Aorta (tissue), 5 donors: ENCODE results near the gene HTR4. TPM values are rescaled to one million over a fixed set of nuclear protein-coding genes. Genes with fewer than 3 reads are reported as not detected.

Source experiments
- ATAC-seq: fragments of 200-7000 bp; cut with Tn5 transposase; one replicate; pipeline ENCODE4 v1.9.1; 2022; ENCODE audit warnings: moderate library complexity; ENCODE audit not compliant: low FRiP score
- DNase-seq, 2 donors: peaks; one replicate each; pipeline ENCODE4 v3.0.0-alpha.2; 2020
- H3K27ac ChIP-seq, 2 donors: one replicate each; pipeline ENCODE4 v1.5.1; 2013; ENCODE audit warnings: low read length in 2 of 2, mild to moderate bottlenecking in 2 of 2, moderate library complexity in 2 of 2, control low read depth in 1 of 2, inconsistent platforms in 1 of 2, low read depth in 1 of 2
- H3K27me3 ChIP-seq, 2 donors: one replicate each; pipeline ENCODE4 v1.6.1; 2013; ENCODE audit warnings: control low read depth in 1 of 2, low read length in 1 of 2, mild to moderate bottlenecking in 1 of 2, moderate library complexity in 1 of 2; ENCODE audit not compliant: insufficient read depth in 2 of 2, control insufficient read depth in 1 of 2
- H3K36me3 ChIP-seq, 2 donors: one replicate each; pipeline ENCODE4 v1.6.1; 2013; ENCODE audit warnings: control low read depth in 1 of 2, low read length in 1 of 2, mild to moderate bottlenecking in 1 of 2; ENCODE audit not compliant: insufficient read depth in 2 of 2, control insufficient read depth in 1 of 2
- H3K4me1 ChIP-seq, 2 donors: one replicate each; pipeline ENCODE4 v1.6.1; 2013; ENCODE audit warnings: low read length in 2 of 2, control low read depth in 1 of 2, mild to moderate bottlenecking in 1 of 2, moderate library complexity in 1 of 2; ENCODE audit not compliant: insufficient read depth in 2 of 2, control insufficient read depth in 1 of 2
- H3K4me3 ChIP-seq, 2 donors: one replicate each; pipeline ENCODE4 v1.5.1; 2013; ENCODE audit warnings: low read length in 2 of 2, control low read depth in 1 of 2, mild to moderate bottlenecking in 1 of 2
- H3K9me3 ChIP-seq: one replicate; pipeline ENCODE4 v1.6.1; 2013; ENCODE audit warnings: mild to moderate bottlenecking, low read length; ENCODE audit not compliant: control insufficient read depth
- WGBS, 2 donors: extraction: QIAGEN DNeasy Blood & Tissue Kit; methylation state at CpG; one replicate each; pipeline ENCODE4 v1.1.7; 2013; 5-methylcytosine and 5-hydroxymethylcytosine counted together
- intact Hi-C, 2 donors: fragments of 100-400 bp; cut with DNase I; formaldehyde crosslinking; loops; one replicate each; pipeline versions ENCODE4 v1.14.2 to v1.15.0; 2022
- polyA plus RNA-seq, 2 donors: library from polyadenylated mRNA; stranded (reverse); fragments of 200-250 nt; gene quantifications; one replicate each; pipeline ENCODE4 v1.2.3, GENCODE V29; 2013
- total RNA-seq, 2 donors: library from RNA; stranded (reverse); fragmentation: NEBNext Ultra II Directional; extraction: Animal tissue kit (Norgen Biotek cat#: 25700); gene quantifications; one replicate each; pipeline ENCODE4 v1.2.1, GENCODE V29; 2021
- donor health status: healthy with polysubstance abuse.
- donor health status: Bipolar disorder and iron deficiency.
- donor health status: DM: no; HTN: no; CAD: no.
- donor health status: DM: no; HTN: no; CAD: no.
- donor health status: DM: yes; HTN: yes; CAD: no.

HTR4 gene
- total and polyA plus RNA-seq, 4 donors: 0.90 to 2.3 (median 1.5) TPM; not detected in 1

- Histone ChIP-seq H3K27ac (no peak overlapping the region), H3K36me3 (no peaks in the 10 kb centered on the region), H3K4me1 (no peaks in the 10 kb centered on the region), H3K9me3 (no peaks in the 10 kb centered on the region), H3K27me3 (no peaks in the 10 kb centered on the region), H3K4me3 (no peak overlapping the region)
- DNase-seq (no peak), ATAC-seq (no peak)
- intact Hi-C loops: no loop called here
- WGBS, 2 donors: 77 to 80% methylated on average over 1 of the region's 1 CpG
Measured at GRCh38 chr5:148459669-148460068, 194.7 kb downstream of the HTR4 start.

GRCh38 chr5:148458036-148458888 lies 196.1 kb downstream of the HTR4 start:
- no peak for ATAC-seq
- intact Hi-C loops: no loop called here

GRCh38 chr5:148457183-148457620 lies 197.1 kb downstream of the HTR4 start:
- Histone ChIP-seq H3K9me3 (no peaks in the 10 kb centered on the region), H3K4me1 (no peaks in the 10 kb centered on the region), H3K4me3 (no peak overlapping the region), H3K27ac (no peak overlapping the region), H3K27me3 (no peaks in the 10 kb centered on the region), H3K36me3 (no peaks in the 10 kb centered on the region)
- DNase-seq (no peak), ATAC-seq (no peak)
- intact Hi-C loops: no loop called here
- WGBS, 2 donors: 40 to 61% methylated on average over 5 of the region's 5 CpGs

More at GRCh38 chr5:148458036-148458888, 196.1 kb downstream of the HTR4 start:
- DNase-seq: no peak
- H3K9me3 ChIP-seq: no peaks in the 10 kb centered on the region
- WGBS, 2 donors: 73 to 78% methylated on average over 3 of the region's 3 CpGs
- no peaks in the 10 kb centered on the region for H3K4me1 ChIP-seq
- H3K27ac ChIP-seq: no peak overlapping the region
- H3K36me3 ChIP-seq: no peaks in the 10 kb centered on the region
- H3K27me3 ChIP-seq: no peaks in the 10 kb centered on the region
- no peak overlapping the region for H3K4me3 ChIP-seq

GRCh38 chr5:148455185-148455584 lies 199.1 kb downstream of the HTR4 start:
- WGBS, 2 donors: 65 to 66% methylated on average over 6 of the region's 6 CpGs

GRCh38 chr5:148454576-148454975 lies 199.8 kb downstream of the HTR4 start:
- DNase-seq (no peak), ATAC-seq (no peak)
- H3K36me3 ChIP-seq: no peaks in the 10 kb centered on the region
- no peaks in the 10 kb centered on the region for H3K27me3 ChIP-seq
- H3K4me3 ChIP-seq: no peak overlapping the region
- no peaks in the 10 kb centered on the region for H3K9me3 ChIP-seq
- intact Hi-C loops: no loop called here
- H3K27ac ChIP-seq: no peak overlapping the region
- no peaks in the 10 kb centered on the region for H3K4me1 ChIP-seq
- 80 to 88% methylated on average over 5 of the region's 5 CpGs for WGBS, 2 donors

More at GRCh38 chr5:148455185-148455584, 199.1 kb downstream of the HTR4 start:
- Histone ChIP-seq H3K27me3 (no peaks in the 10 kb centered on the region), H3K4me3 (no peak overlapping the region), H3K27ac (no peak overlapping the region), H3K4me1 (no peaks in the 10 kb centered on the region), H3K36me3 (no peaks in the 10 kb centered on the region), H3K9me3 (no peaks in the 10 kb centered on the region)
- no peak for DNase-seq
- no peak for ATAC-seq
- intact Hi-C loops: no loop called here

GRCh38 chr5:148452499-148453193 lies 201.7 kb downstream of the HTR4 start:
- Histone ChIP-seq H3K4me1 (no peaks in the 10 kb centered on the region), H3K4me3 (no peak overlapping the region), H3K27ac (no peak overlapping the region), H3K36me3 (no peaks in the 10 kb centered on the region), H3K27me3 (no peaks in the 10 kb centered on the region), H3K9me3 (no peaks in the 10 kb centered on the region)
- 72 to 82% methylated on average over 10 of the region's 10 CpGs for WGBS, 2 donors
- DNase-seq: no peak
- intact Hi-C loops: no loop called here
- ATAC-seq: no peak

- 44 to 51% methylated on average over 2 of the region's 2 CpGs for WGBS, 2 donors
- H3K4me3 ChIP-seq: no peak overlapping the region
- no peaks in the 10 kb centered on the region for H3K9me3 ChIP-seq
- DNase-seq: no peak
- intact Hi-C loops: loop anchor here in 1 of 2 donors (10.0 kb wide), 2 partner anchors 588 to 668 kb away; no protein-coding TSS in a partner anchor
- H3K4me1 ChIP-seq: no peaks in the 10 kb centered on the region
- no peak overlapping the region for H3K27ac ChIP-seq
- no peaks in the 10 kb centered on the region for H3K27me3 ChIP-seq
- H3K36me3 ChIP-seq: no peaks in the 10 kb centered on the region
- ATAC-seq: no peak
Measured at GRCh38 chr5:148446611-148447010, 207.7 kb downstream of the HTR4 start.

- ATAC-seq: no peak
- WGBS, 2 donors: 57 to 72% methylated on average over 3 of the region's 3 CpGs
- Histone ChIP-seq H3K4me1 (no peaks in the 10 kb centered on the region), H3K27me3 (no peaks in the 10 kb centered on the region), H3K9me3 (no peaks in the 10 kb centered on the region), H3K4me3 (no peak overlapping the region), H3K36me3 (peaks cover 0 to 2% of the 10 kb centered on the region in 2 donors), H3K27ac (no peak overlapping the region)
- intact Hi-C loops: loop anchor here (2.0 to 10.0 kb wide), 3 partner anchors 285 to 669 kb away; no protein-coding TSS in a partner anchor
- DNase-seq: no peak
Measured at GRCh38 chr5:148445578-148445977, 208.7 kb downstream of the HTR4 start.
